Activated CD8-positive, alpha-beta memory T cell treated with anti-CD3 and anti-CD28 coated beads, Interleukin-2, amount 50 U/mL, for 4 hours (primary cell): Measurements from ENCODE around the gene APOA5.
"Not testable (repeated sequence)": the region's sequence is repeated elsewhere in the genome, so short reads cannot be mapped to it uniquely, and the experiment has no call there.

ENCODE experiments used
- DNase-seq: peaks from one replicate; pipeline ENCODE4 v3.0.0-alpha.2; 2020

APOA5 gene

DNA sequence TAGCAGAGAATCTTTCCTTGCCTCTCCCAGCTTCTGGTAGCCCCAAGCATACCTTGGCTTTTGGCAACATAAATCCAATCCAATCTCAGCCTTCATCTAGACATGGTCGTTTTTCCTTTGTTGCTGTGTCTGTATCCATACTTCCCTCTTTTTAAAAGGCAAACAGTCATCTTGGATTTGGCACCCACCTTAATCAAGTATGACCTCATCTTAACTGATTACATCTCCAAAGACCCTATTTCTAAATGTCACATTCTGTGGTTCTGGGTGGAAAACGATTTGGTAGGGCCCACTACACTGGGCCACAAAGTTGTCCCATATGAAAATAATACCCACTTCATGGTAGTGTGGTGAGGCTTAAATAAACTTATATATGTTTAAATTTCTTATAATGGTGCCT, 19.7 kb downstream of the APOA5 start:
- DNase-seq: no peak

GRCh38 chr11:116762132-116762531, 29.5 kb downstream of the APOA5 start:
- DNase-seq: no peak

DNA sequence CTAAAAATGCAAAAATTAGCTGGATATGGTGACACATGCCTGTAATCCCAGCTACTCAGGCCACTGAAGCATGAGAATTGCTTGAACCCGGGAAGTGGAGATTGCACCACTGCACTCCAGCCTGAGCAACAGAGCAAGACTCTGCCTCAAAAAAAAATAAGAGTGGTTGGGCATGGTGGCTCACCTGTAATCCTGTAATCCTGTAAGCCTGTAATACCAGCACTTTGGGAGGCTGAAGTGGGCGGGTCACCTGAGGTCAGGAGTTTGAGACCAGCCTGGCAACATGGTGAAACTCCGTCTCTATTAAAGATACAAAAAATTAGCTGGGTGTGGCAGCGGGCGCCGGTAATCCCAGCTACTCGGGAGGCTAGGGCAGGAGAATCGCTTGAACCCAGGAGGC, 35.6 kb downstream of the APOA5 start:
- not testable (repeated sequence) for DNase-seq

- DNase-seq: no peak
Observed at GRCh38 chr11:116750070-116750718, 41.5 kb downstream of the APOA5 start.

GRCh38 chr11:116742104-116742503, 49.6 kb downstream of the APOA5 start:
- DNase-seq: no peak

GRCh38 chr11:116740741-116741140, 50.9 kb downstream of the APOA5 start:
- no peak for DNase-seq
